GM11168 (cell line): Measurements from ENCODE around the gene TTC17.
"Not testable (repeated sequence)": the region's sequence is repeated elsewhere in the genome, so short reads cannot be mapped to it uniquely, and the experiment has no call there.

Source experiments
- in situ Hi-C: fragments of 300-500 bp; cut with MboI; formaldehyde crosslinking; loops from one replicate; pipeline ENCODE4 v1.12.0; 2022; ENCODE audit warnings: low sequenced_read_pairs; ENCODE audit not compliant: unreplicated experiment

The TTC17 gene

GRCh38 chr11:43447151-43447550 lies 88.4 kb downstream of the TTC17 start:
- in situ Hi-C loops = no loop called here

- in situ Hi-C loops = no loop called here
These were observed 99.8 kb downstream of the TTC17 start for GRCh38 chr11:43458486-43458885.

GRCh38 chr11:43459246-43459645 lies 100.5 kb downstream of the TTC17 start:
- in situ Hi-C loops = no loop called here

- in situ Hi-C loops = no loop called here
These were observed 103.6 kb downstream of the TTC17 start for GRCh38 chr11:43462359-43462758.

GRCh38 chr11:43467958-43468357 lies 109.2 kb downstream of the TTC17 start:
- in situ Hi-C loops = no loop called here

- in situ Hi-C loops = not testable (repeated sequence)
These were observed 118.8 kb downstream of the TTC17 start for GRCh38 chr11:43477491-43477890.

- in situ Hi-C loops = no loop called here
These were observed 127.4 kb downstream of the TTC17 start for GRCh38 chr11:43486141-43486540.

- in situ Hi-C loops = no loop called here
These were observed 131.2 kb downstream of the TTC17 start for GRCh38 chr11:43489869-43490465.

GRCh38 chr11:43492701-43493100 lies 134.0 kb downstream of the TTC17 start:
- in situ Hi-C loops = no loop called here

- in situ Hi-C loops = no loop called here
These were observed 134.7 kb downstream of the TTC17 start for GRCh38 chr11:43493431-43493830.

- in situ Hi-C loops = no loop called here
These were observed 138.4 kb downstream of the TTC17 start for GRCh38 chr11:43497144-43497543.

- in situ Hi-C loops = no loop called here
These were observed 139.8 kb downstream of the TTC17 start for GRCh38 chr11:43498561-43498960.

- in situ Hi-C loops = no loop called here
These were observed 144.7 kb downstream of the TTC17 start for GRCh38 chr11:43503417-43503816.

- in situ Hi-C loops = no loop called here
These were observed 145.7 kb downstream of the TTC17 start for GRCh38 chr11:43504316-43504950.

GRCh38 chr11:43505171-43505570 lies 146.5 kb downstream of the TTC17 start:
- in situ Hi-C loops = no loop called here

GRCh38 chr11:43507171-43507570 lies 148.5 kb downstream of the TTC17 start:
- in situ Hi-C loops = no loop called here

GRCh38 chr11:43508511-43508918 lies 149.8 kb downstream of the TTC17 start:
- in situ Hi-C loops = no loop called here

GRCh38 chr11:43511959-43512358 lies 153.2 kb downstream of the TTC17 start:
- in situ Hi-C loops = no loop called here

- in situ Hi-C loops = no loop called here
These were observed 156.4 kb downstream of the TTC17 start for GRCh38 chr11:43515090-43515489.

GRCh38 chr11:43516316-43516850 lies 157.7 kb downstream of the TTC17 start:
- in situ Hi-C loops = no loop called here

GRCh38 chr11:43517518-43517917 lies 158.8 kb downstream of the TTC17 start:
- in situ Hi-C loops = no loop called here
